Measurements from ENCODE around the gene PRKCE.

The PRKCE gene

GRCh38 chr2:45700407-45701013 is 49.0 kb downstream of the PRKCE start:
- no peak for DNase-seq (ENCODE audit: low read depth)
- no peak for TF ChIP-seq CTCF (IDR thresholded peaks at IDR 0.05; ENCODE audit: insufficient read depth, low read depth, low read length, missing control alignments)
- H3K4me3 ChIP-seq (ENCODE audit: low read length) = no peak overlapping the region

- DNase-seq (ENCODE audit: low read depth) = no peak
- H3K4me3 ChIP-seq (ENCODE audit: low read length) = no peak overlapping the region
- TF ChIP-seq CTCF (IDR thresholded peaks at IDR 0.05; ENCODE audit: insufficient read depth, low read depth, low read length, missing control alignments) = no peak
Measured at GRCh38 chr2:45705233-45705632, 53.8 kb downstream of the PRKCE start.

GRCh38 chr2:45706033-45706432 is 54.6 kb downstream of the PRKCE start:
- no peak for TF ChIP-seq CTCF (IDR thresholded peaks at IDR 0.05; ENCODE audit: insufficient read depth, low read depth, low read length, missing control alignments)
- DNase-seq (ENCODE audit: low read depth) = no peak
- H3K4me3 ChIP-seq (ENCODE audit: low read length) = no peak overlapping the region

DNA sequence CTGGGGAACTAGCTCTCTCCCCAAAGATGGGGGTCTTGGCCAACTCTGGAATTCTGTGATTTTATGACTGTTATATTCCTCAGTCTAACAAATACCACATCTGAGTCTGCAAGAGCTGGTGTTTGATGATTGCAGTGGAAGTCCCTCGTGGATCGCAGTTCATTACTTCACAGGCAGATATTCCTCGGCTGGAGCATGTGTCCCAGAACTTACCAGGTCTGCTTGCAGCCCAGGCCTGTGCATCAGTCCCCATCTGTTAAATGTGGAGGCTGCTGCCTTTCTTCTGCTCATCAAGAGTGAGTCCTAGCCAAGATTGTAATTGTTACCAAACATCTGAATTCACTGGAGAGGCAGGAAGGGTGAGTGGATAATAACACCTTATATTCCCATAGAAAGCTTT is 55.5 kb downstream of the PRKCE start:
- TF ChIP-seq CTCF (IDR thresholded peaks at IDR 0.05; ENCODE audit: insufficient read depth, low read depth, low read length, missing control alignments) = no peak
- DNase-seq (ENCODE audit: low read depth) = no peak
- H3K4me3 ChIP-seq (ENCODE audit: low read length) = no peak overlapping the region

GRCh38 chr2:45707661-45708060 is 56.2 kb downstream of the PRKCE start:
- DNase-seq (ENCODE audit: low read depth) = no peak
- H3K4me3 ChIP-seq (ENCODE audit: low read length) = no peak overlapping the region
- no peak for TF ChIP-seq CTCF (IDR thresholded peaks at IDR 0.05; ENCODE audit: insufficient read depth, low read depth, low read length, missing control alignments)

- no peak for TF ChIP-seq CTCF (IDR thresholded peaks at IDR 0.05; ENCODE audit: insufficient read depth, low read depth, low read length, missing control alignments)
- DNase-seq (ENCODE audit: low read depth) = no peak
- H3K4me3 ChIP-seq (ENCODE audit: low read length) = no peak overlapping the region
Measured at GRCh38 chr2:45708501-45708900, 57.0 kb downstream of the PRKCE start.

GRCh38 chr2:45709137-45709536 is 57.7 kb downstream of the PRKCE start:
- DNase-seq (ENCODE audit: low read depth) = no peak
- no peak for TF ChIP-seq CTCF (IDR thresholded peaks at IDR 0.05; ENCODE audit: insufficient read depth, low read depth, low read length, missing control alignments)
- no peak overlapping the region for H3K4me3 ChIP-seq (ENCODE audit: low read length)
